Liver (tissue), 3 donors: Measurements from ENCODE around the gene IFITM10.
"Not testable (repeated sequence)": the region's sequence is repeated elsewhere in the genome, so short reads cannot be mapped to it uniquely, and the experiment has no call there.

Experiments used
- CTCF ChIP-seq: fragments of 150-350 bp; IDR thresholded peaks from 2 replicates; pipeline ENCODE4 v1.5.1; 2017; ENCODE audit warnings: improper control_type of control experiment, low read depth, low read length; ENCODE audit not compliant: missing input control
- EGR1 ChIP-seq, 2 donors: IDR thresholded peaks; 2 replicates each; pipeline ENCODE4 v1.6.1; 2016 to 2018; ENCODE audit warnings: antibody characterized with exemption in 2 of 2, low read depth in 2 of 2
- donor health status: healthy.
- donor health status: healthy.

GRCh38 chr11:1689250-1690166 lies 60.9 kb downstream of the IFITM10 start:
- TF ChIP-seq CTCF; EGR1 (IDR thresholded peaks at IDR 0.05; ENCODE audit: low read depth in 2 of 2): not testable (repeated sequence)
